GM12878 (cell line): Measurements from ENCODE around the gene TUBGCP3. TPM values are rescaled to one million over a fixed set of nuclear protein-coding genes. Genes with fewer than 3 reads are reported as not detected.

Experiments used
- ATAC-seq: fragments of 200-7000 bp; cut with Tn5 transposase; 3 replicates; pipeline ENCODE4 v1.9.1; 2020; ENCODE audit warnings: mild to moderate bottlenecking, moderate library complexity
- BruUV-seq: library from RNA; stranded (reverse); fragments of 400-500 nt; replicated peaks from 2 replicates; lab custom pipeline; 2021; lab: Mats Ljungman, UMichigan
- CTCF ChIA-PET: fragments of 300-600 bp; sonication (Branson Sonifier 250); formaldehyde crosslinking; extraction: SDS; loops from one replicate; lab custom pipeline; 2021; ENCODE audit warnings: inconsistent platforms; lab: Yijun Ruan, JAX
- POLR2A ChIA-PET: fragments of 350-600 bp; formaldehyde crosslinking; extraction: SDS; loops from one replicate; lab custom pipeline; 2021; ENCODE audit warnings: inconsistent platforms; lab: Charles Lee
- RAD21 ChIA-PET: fragments of 300-600 bp; sonication (Branson Sonifier 250); formaldehyde crosslinking; loops from one replicate; lab custom pipeline; 2023; ENCODE audit warnings: antibody characterized with exemption; ENCODE audit not compliant: unreplicated experiment; lab: Charles Lee
- SMC1A ChIA-PET: fragments of 300-600 bp; sonication (Branson Sonifier 250); formaldehyde crosslinking; loops from one replicate; lab custom pipeline; 2023; ENCODE audit not compliant: unreplicated experiment, uncharacterized antibody; lab: Charles Lee
- DNase-seq: peaks from one replicate; pipeline ENCODE4 v3.0.0-alpha.2; 2011; ENCODE audit warnings: low read depth, low spot score
- FAIRE-seq: peaks from 3 replicates; lab custom pipeline; 2011; peaks lifted over from hg19 to GRCh38; lab: Jason Lieb, UNC
- H2AFZ ChIP-seq: 2 replicates; pipeline ENCODE4 v1.6.0; 2011; ENCODE audit warnings: low read depth, low read length, control low read depth; ENCODE audit not compliant: control insufficient read depth
- H3K27ac ChIP-seq: 2 replicates; pipeline ENCODE4 v1.5.1; 2011; ENCODE audit warnings: control low read depth; ENCODE audit not compliant: control insufficient read depth, insufficient read depth
- H3K27me3 ChIP-seq, 2 experiments: replicated peaks in 1 of 2; 2 replicates each; pipeline versions ENCODE4 v1.6.0 to v1.6.1; 2011; ENCODE audit warnings: low read length in 1 of 2; ENCODE audit not compliant: control insufficient read depth in 2 of 2, insufficient read depth in 2 of 2
- H3K36me3 ChIP-seq, 2 experiments: 2 replicates each; pipeline ENCODE4 v1.5.1; 2011; ENCODE audit warnings: low read length in 1 of 2; ENCODE audit not compliant: control insufficient read depth in 2 of 2, insufficient read depth in 2 of 2
- H3K4me1 ChIP-seq: 2 replicates; pipeline ENCODE4 v1.6.1; 2011; ENCODE audit warnings: mild to moderate bottlenecking, low read length, moderate library complexity, mixed read lengths; ENCODE audit not compliant: control insufficient read depth, insufficient read depth
- H3K4me2 ChIP-seq: 2 replicates; pipeline ENCODE4 v1.6.0; 2011; ENCODE audit warnings: control low read depth; ENCODE audit not compliant: control insufficient read depth, insufficient read depth
- H3K4me3 ChIP-seq: fragments of 200-600 bp; sonication (generic); 2 replicates; pipeline ENCODE4 v1.5.1; 2016
- H3K79me2 ChIP-seq: 2 replicates; pipeline ENCODE4 v1.6.0; 2011; ENCODE audit warnings: low read length; ENCODE audit not compliant: control insufficient read depth, insufficient read depth
- H3K9ac ChIP-seq: 2 replicates; pipeline ENCODE4 v1.8.0; 2011; ENCODE audit warnings: low read length, control low read depth, mixed read lengths; ENCODE audit not compliant: control insufficient read depth, insufficient read depth
- H3K9me3 ChIP-seq: replicated peaks from 3 replicates; pipeline ENCODE4 v1.5.1; 2011; ENCODE audit warnings: mild to moderate bottlenecking, low read length; ENCODE audit not compliant: control insufficient read depth, insufficient read depth
- H4K20me1 ChIP-seq: 2 replicates; pipeline ENCODE4 v1.6.0; 2011; ENCODE audit not compliant: control insufficient read depth, insufficient read depth
- BACH1 ChIP-seq: fragments of 450-650 bp; IDR thresholded peaks from 2 replicates; pipeline ENCODE4 v1.6.1; 2017; ENCODE audit warnings: mild to moderate bottlenecking, borderline replicate concordance
- EED ChIP-seq: sonication (generic); IDR thresholded peaks from 2 replicates; pipeline ENCODE4 v1.6.1; 2016; ENCODE audit warnings: antibody characterized with exemption, low read depth
- HDGF ChIP-seq: fragments of 450-650 bp; IDR thresholded peaks from 2 replicates; pipeline ENCODE4 v1.6.1; 2016; ENCODE audit warnings: antibody characterized with exemption
- IKZF2 ChIP-seq, 2 experiments: fragments of 450-650 bp; IDR thresholded peaks; 2 replicates each; pipeline ENCODE4 v1.6.1; 2017; ENCODE audit warnings: mild to moderate bottlenecking in 2 of 2, moderate library complexity in 2 of 2
- MYB ChIP-seq: fragments of 150-350 bp; IDR thresholded peaks from 2 replicates; pipeline ENCODE4 v1.6.1; 2014; ENCODE audit warnings: mild to moderate bottlenecking, low read depth, low read length, borderline replicate concordance
- NR2C1 ChIP-seq: fragments of 450-650 bp; IDR thresholded peaks from 2 replicates; pipeline ENCODE4 v1.6.1; 2017; ENCODE audit warnings: antibody characterized with exemption, mild to moderate bottlenecking, moderate library complexity
- SIN3A ChIP-seq: IDR thresholded peaks from 2 replicates; pipeline ENCODE4 v1.6.1; 2012; ENCODE audit warnings: low read depth, low read length, improper control_type of control experiment
- TCF3 ChIP-seq: IDR thresholded peaks from 2 replicates; pipeline ENCODE4 v1.6.1; 2012; ENCODE audit warnings: low read depth, mild to moderate bottlenecking, low read length, borderline replicate concordance; ENCODE audit not compliant: insufficient read depth
- TCF7 ChIP-seq: IDR thresholded peaks from 2 replicates; pipeline ENCODE4 v1.6.1; 2014; ENCODE audit warnings: antibody characterized with exemption, borderline replicate concordance
- YY1 ChIP-seq: IDR thresholded peaks from 2 replicates; pipeline ENCODE4 v1.6.1; 2011; ENCODE audit warnings: low read depth, mild to moderate bottlenecking, low read length
- WGBS: methylation state at CpG from one replicate; pipeline ENCODE4 v1.1.6; 2016; ENCODE audit warnings: low lambda C conversion rate; ENCODE audit not compliant: insufficient replicate concordance, insufficient coverage; ENCODE audit errors: missing lambda C conversion rate; 5-methylcytosine and 5-hydroxymethylcytosine counted together
- in situ Hi-C: fragments of 300-500 bp; cut with MboI; formaldehyde crosslinking; loops from 9 replicates; pipeline ENCODE4 v1.14.3; 2018; ENCODE audit warnings: mixed read lengths
- intact Hi-C: fragments of 100-400 bp; cut with micrococcal nuclease; formaldehyde crosslinking; loops from one replicate; pipeline ENCODE4 v1.14.2; 2022; ENCODE audit not compliant: unreplicated experiment
- polyA plus RNA-seq, 11 experiments: library from polyadenylated mRNA; depleted of rRNA in 4 of 11; unstranded in 6 of 11; stranded (reverse) in 5 of 11; fragments of >200 nt; fragmentation: Nextera tagmentation in 4 of 11; fragmentation: Illumina TruSeq in 1 of 11; extraction: Ambion mirVana in 4 of 11; extraction: Trizol in 1 of 11; gene quantifications; 1 replicate in 1 of 11; 2 replicates in 10 of 11; pipeline versions ENCODE4 v1.2.1 to v1.2.3, GENCODE V29; 2011 to 2016; ENCODE audit warnings: inconsistent platforms in 2 of 11, missing spikeins in 2 of 11, low read depth in 1 of 11
- total RNA-seq, 4 experiments: library from RNA; depleted of rRNA in 3 of 4; stranded (reverse); fragments of >200 nt in 3 of 4; fragmentation: Illumina TruSeq in 1 of 4; extraction: Trizol in 1 of 4; gene quantifications; 2 replicates each; pipeline versions ENCODE4 v1.2.1 to v1.2.3, GENCODE V29; 2013 to 2021
- TF ChIP-seq, protein P1 (sequence below), 3 experiments: IDR thresholded peaks in 2 of 3; conservative IDR thresholded peaks in 1 of 3; 2 replicates each; pipeline ENCODE4 v1.5.1; 2011; ENCODE audit warnings: low read depth in 3 of 3, low read length in 3 of 3, mild to moderate bottlenecking in 3 of 3, control low read depth in 2 of 3, moderate library complexity in 2 of 3, inconsistent platforms in 1 of 3, mixed read lengths in 1 of 3; ENCODE audit not compliant: control insufficient read depth in 2 of 3, insufficient read depth in 1 of 3; ENCODE audit errors: extremely low read depth in 1 of 3
- TF ChIP-seq, protein P2 (sequence below): fragments of 450-650 bp; IDR thresholded peaks from 2 replicates; pipeline ENCODE4 v1.6.1; 2017; ENCODE audit warnings: mild to moderate bottlenecking, moderate library complexity
- TF ChIP-seq, protein P3 (sequence below): IDR thresholded peaks from 2 replicates; pipeline ENCODE4 v1.6.1; 2011; ENCODE audit warnings: low read depth, low read length, improper control_type of control experiment, borderline replicate concordance
- TF ChIP-seq, protein P4 (sequence below): fragments of 450-650 bp; IDR thresholded peaks from 2 replicates; pipeline ENCODE4 v1.6.1; 2016; ENCODE audit warnings: mild to moderate bottlenecking

The TUBGCP3 gene
- total and polyA plus RNA-seq, 10 of the 15 experiments (the other 5 are each of a cell fraction or from before 2014, with no cell fraction given) = 4.0 to 34.0 (median 22.6) TPM

- WGBS = 98% methylated on average over 13 of the region's 13 CpGs
- CTCF ChIA-PET = interaction anchor here (1.4 kb wide), 1 partner anchor 90 kb away, joined by 3 read pairs; no protein-coding TSS in a partner anchor
- Histone ChIP-seq H3K27me3 (no peaks in the 10 kb centered on the region), H4K20me1 (no peaks in the 10 kb centered on the region)
- RAD21 ChIA-PET = no interaction called here
- SMC1A ChIA-PET = no interaction called here
- TF ChIP-seq, protein P1, sequence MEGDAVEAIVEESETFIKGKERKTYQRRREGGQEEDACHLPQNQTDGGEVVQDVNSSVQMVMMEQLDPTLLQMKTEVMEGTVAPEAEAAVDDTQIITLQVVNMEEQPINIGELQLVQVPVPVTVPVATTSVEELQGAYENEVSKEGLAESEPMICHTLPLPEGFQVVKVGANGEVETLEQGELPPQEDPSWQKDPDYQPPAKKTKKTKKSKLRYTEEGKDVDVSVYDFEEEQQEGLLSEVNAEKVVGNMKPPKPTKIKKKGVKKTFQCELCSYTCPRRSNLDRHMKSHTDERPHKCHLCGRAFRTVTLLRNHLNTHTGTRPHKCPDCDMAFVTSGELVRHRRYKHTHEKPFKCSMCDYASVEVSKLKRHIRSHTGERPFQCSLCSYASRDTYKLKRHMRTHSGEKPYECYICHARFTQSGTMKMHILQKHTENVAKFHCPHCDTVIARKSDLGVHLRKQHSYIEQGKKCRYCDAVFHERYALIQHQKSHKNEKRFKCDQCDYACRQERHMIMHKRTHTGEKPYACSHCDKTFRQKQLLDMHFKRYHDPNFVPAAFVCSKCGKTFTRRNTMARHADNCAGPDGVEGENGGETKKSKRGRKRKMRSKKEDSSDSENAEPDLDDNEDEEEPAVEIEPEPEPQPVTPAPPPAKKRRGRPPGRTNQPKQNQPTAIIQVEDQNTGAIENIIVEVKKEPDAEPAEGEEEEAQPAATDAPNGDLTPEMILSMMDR (IDR thresholded peaks at IDR 0.05 in 2 of 3, conservative IDR thresholded peaks at IDR 0.05 in 1 of 3; ENCODE audit: control insufficient read depth in 2 of 3, extremely low read depth in 1 of 3, insufficient read depth in 1 of 3, low read depth in 3 of 3, low read length in 3 of 3) = no peak
- TF ChIP-seq MYB (no peak), YY1 (no peak), TCF3 (no peak), HDGF (no peak), BACH1 (no peak), TCF7 (no peak), IKZF2 (IDR thresholded peaks at IDR 0.05) (no peak), EED (no peak), NR2C1 (no peak), SIN3A (no peak)
- TF ChIP-seq, protein P2, sequence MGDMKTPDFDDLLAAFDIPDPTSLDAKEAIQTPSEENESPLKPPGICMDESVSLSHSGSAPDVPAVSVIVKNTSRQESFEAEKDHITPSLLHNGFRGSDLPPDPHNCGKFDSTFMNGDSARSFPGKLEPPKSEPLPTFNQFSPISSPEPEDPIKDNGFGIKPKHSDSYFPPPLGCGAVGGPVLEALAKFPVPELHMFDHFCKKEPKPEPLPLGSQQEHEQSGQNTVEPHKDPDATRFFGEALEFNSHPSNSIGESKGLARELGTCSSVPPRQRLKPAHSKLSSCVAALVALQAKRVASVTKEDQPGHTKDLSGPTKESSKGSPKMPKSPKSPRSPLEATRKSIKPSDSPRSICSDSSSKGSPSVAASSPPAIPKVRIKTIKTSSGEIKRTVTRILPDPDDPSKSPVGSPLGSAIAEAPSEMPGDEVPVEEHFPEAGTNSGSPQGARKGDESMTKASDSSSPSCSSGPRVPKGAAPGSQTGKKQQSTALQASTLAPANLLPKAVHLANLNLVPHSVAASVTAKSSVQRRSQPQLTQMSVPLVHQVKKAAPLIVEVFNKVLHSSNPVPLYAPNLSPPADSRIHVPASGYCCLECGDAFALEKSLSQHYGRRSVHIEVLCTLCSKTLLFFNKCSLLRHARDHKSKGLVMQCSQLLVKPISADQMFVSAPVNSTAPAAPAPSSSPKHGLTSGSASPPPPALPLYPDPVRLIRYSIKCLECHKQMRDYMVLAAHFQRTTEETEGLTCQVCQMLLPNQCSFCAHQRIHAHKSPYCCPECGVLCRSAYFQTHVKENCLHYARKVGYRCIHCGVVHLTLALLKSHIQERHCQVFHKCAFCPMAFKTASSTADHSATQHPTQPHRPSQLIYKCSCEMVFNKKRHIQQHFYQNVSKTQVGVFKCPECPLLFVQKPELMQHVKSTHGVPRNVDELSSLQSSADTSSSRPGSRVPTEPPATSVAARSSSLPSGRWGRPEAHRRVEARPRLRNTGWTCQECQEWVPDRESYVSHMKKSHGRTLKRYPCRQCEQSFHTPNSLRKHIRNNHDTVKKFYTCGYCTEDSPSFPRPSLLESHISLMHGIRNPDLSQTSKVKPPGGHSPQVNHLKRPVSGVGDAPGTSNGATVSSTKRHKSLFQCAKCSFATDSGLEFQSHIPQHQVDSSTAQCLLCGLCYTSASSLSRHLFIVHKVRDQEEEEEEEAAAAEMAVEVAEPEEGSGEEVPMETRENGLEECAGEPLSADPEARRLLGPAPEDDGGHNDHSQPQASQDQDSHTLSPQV = no peak
- TF ChIP-seq, protein P3, sequence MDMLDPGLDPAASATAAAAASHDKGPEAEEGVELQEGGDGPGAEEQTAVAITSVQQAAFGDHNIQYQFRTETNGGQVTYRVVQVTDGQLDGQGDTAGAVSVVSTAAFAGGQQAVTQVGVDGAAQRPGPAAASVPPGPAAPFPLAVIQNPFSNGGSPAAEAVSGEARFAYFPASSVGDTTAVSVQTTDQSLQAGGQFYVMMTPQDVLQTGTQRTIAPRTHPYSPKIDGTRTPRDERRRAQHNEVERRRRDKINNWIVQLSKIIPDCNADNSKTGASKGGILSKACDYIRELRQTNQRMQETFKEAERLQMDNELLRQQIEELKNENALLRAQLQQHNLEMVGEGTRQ = no peak
- TF ChIP-seq, protein P4, sequence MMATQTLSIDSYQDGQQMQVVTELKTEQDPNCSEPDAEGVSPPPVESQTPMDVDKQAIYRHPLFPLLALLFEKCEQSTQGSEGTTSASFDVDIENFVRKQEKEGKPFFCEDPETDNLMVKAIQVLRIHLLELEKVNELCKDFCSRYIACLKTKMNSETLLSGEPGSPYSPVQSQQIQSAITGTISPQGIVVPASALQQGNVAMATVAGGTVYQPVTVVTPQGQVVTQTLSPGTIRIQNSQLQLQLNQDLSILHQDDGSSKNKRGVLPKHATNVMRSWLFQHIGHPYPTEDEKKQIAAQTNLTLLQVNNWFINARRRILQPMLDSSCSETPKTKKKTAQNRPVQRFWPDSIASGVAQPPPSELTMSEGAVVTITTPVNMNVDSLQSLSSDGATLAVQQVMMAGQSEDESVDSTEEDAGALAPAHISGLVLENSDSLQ = no peak
- TF ChIP-seq, all 136 proteins: peak for 0
- no TSS peak for BruUV-seq
- ATAC-seq = no peak
- FAIRE-seq = no peak
- intact Hi-C loops = loop anchor here (5.0 kb wide), 1 partner anchor 91 kb away; no protein-coding TSS in a partner anchor
- Histone ChIP-seq H3K36me3 (peaks cover 3 to 20% of the 10 kb centered on the region in 2 experiments; a peak in 3 of 4 replicates), H3K4me2 (no peak overlapping the region), H2AFZ (no peak overlapping the region), H3K4me3 (no peak overlapping the region), H3K9me3 (no peaks in the 10 kb centered on the region), H3K9ac (no peak overlapping the region), H3K4me1 (no peaks in the 10 kb centered on the region), H3K27ac (no peak overlapping the region), H3K79me2 (no peaks in the 10 kb centered on the region)
- in situ Hi-C loops = no loop called here
- no peak for DNase-seq
- POLR2A ChIA-PET = no interaction called here
Measured at GRCh38 chr13:112516218-112516617, 71.7 kb downstream of the TUBGCP3 start.
